HepG2 (cell line): Measurements from ENCODE around the gene RNPS1. TPM values are rescaled to one million over a fixed set of nuclear protein-coding genes. Genes with fewer than 3 reads are reported as not detected.

Experiments
- ARID2 ChIP-seq: sonication (generic); formaldehyde crosslinking; IDR thresholded peaks from 2 replicates; pipeline ENCODE4 v1.8.1; 2022; ENCODE audit warnings: mild to moderate bottlenecking, missing genetic modification reagents, borderline replicate concordance
- BORCS8-MEF2B ChIP-seq: sonication (generic); formaldehyde crosslinking; IDR thresholded peaks from 2 replicates; pipeline ENCODE4 v1.8.0; 2022; ENCODE audit warnings: mild to moderate bottlenecking, missing genetic modification reagents
- CENPBD1 ChIP-seq: sonication (generic); formaldehyde crosslinking; IDR thresholded peaks from 2 replicates; pipeline ENCODE4 v1.8.0; 2022; ENCODE audit warnings: missing genetic modification reagents, low read depth, mild to moderate bottlenecking, borderline replicate concordance
- ELK4 ChIP-seq: sonication (generic); formaldehyde crosslinking; IDR thresholded peaks from 2 replicates; pipeline ENCODE4 v1.9.0; 2021; ENCODE audit warnings: missing genetic modification reagents, borderline replicate concordance
- NFE2 ChIP-seq: sonication (generic); formaldehyde crosslinking; IDR thresholded peaks from 2 replicates; pipeline ENCODE4 v1.4.0; 2020; ENCODE audit warnings: missing genetic modification reagents
- NFE2L2 ChIP-seq: fragments of 150-350 bp; IDR thresholded peaks from 2 replicates; pipeline ENCODE4 v1.6.1; 2014; ENCODE audit warnings: low read length
- PITX1 ChIP-seq: sonication (generic); formaldehyde crosslinking; IDR thresholded peaks from 2 replicates; pipeline ENCODE4 v1.5.1; 2020; ENCODE audit warnings: mild to moderate bottlenecking, missing genetic modification reagents
- SAFB2 ChIP-seq: sonication (generic); formaldehyde crosslinking; IDR thresholded peaks from 2 replicates; pipeline ENCODE4 v1.5.1; 2020; ENCODE audit warnings: missing genetic modification reagents, low read depth, mild to moderate bottlenecking, borderline replicate concordance
- STAT6 ChIP-seq: sonication (generic); formaldehyde crosslinking; IDR thresholded peaks from 2 replicates; pipeline ENCODE4 v1.4.0; 2020; ENCODE audit warnings: missing genetic modification reagents, mild to moderate bottlenecking, borderline replicate concordance
- ZBTB34 ChIP-seq: sonication (generic); formaldehyde crosslinking; IDR thresholded peaks from 2 replicates; pipeline ENCODE4 v1.8.0; 2022; ENCODE audit warnings: mild to moderate bottlenecking, missing genetic modification reagents
- ZNF235 ChIP-seq: sonication (generic); formaldehyde crosslinking; IDR thresholded peaks from 2 replicates; pipeline ENCODE4 v1.8.1; 2023; ENCODE audit warnings: mild to moderate bottlenecking, missing genetic modification reagents, borderline replicate concordance
- ZNF263 ChIP-seq: sonication (generic); formaldehyde crosslinking; IDR thresholded peaks from 2 replicates; pipeline ENCODE4 v1.4.0; 2020; ENCODE audit warnings: missing genetic modification reagents
- ZNF292 ChIP-seq: sonication (generic); formaldehyde crosslinking; IDR thresholded peaks from 2 replicates; pipeline ENCODE4 v1.8.1; 2022; ENCODE audit warnings: mild to moderate bottlenecking, low read depth, missing genetic modification reagents, borderline replicate concordance
- ZNF543 ChIP-seq: sonication (generic); formaldehyde crosslinking; IDR thresholded peaks from 2 replicates; pipeline ENCODE4 v1.4.0; 2020; ENCODE audit warnings: mild to moderate bottlenecking, missing genetic modification reagents
- ZNF629 ChIP-seq: sonication (generic); formaldehyde crosslinking; conservative IDR thresholded peaks from 2 replicates; pipeline ENCODE4 v1.5.0; 2020; ENCODE audit warnings: missing genetic modification reagents
- ZNF639 ChIP-seq: conservative IDR thresholded peaks from 2 replicates; pipeline ENCODE4 v1.6.1; 2018; ENCODE audit warnings: missing genetic modification reagents
- ZNF784 ChIP-seq: sonication (generic); formaldehyde crosslinking; IDR thresholded peaks from 2 replicates; pipeline ENCODE4 v1.5.1; 2020; ENCODE audit warnings: missing genetic modification reagents, mild to moderate bottlenecking, borderline replicate concordance
- ZSCAN20 ChIP-seq: sonication (generic); formaldehyde crosslinking; IDR thresholded peaks from 2 replicates; pipeline ENCODE4 v1.4.0; 2020; ENCODE audit warnings: missing genetic modification reagents, mild to moderate bottlenecking, borderline replicate concordance
- ZSCAN29 ChIP-seq: sonication (generic); formaldehyde crosslinking; conservative IDR thresholded peaks from 2 replicates; pipeline ENCODE4 v1.4.0; 2020; ENCODE audit warnings: mild to moderate bottlenecking, missing genetic modification reagents
- polyA plus RNA-seq, 8 experiments: library from polyadenylated mRNA; depleted of rRNA in 3 of 8; stranded (reverse) in 7 of 8; unstranded in 1 of 8; fragments of >200 nt; fragmentation: Illumina TruSeq in 4 of 8; extraction: Trizol in 4 of 8; gene quantifications; 2 replicates each; pipeline versions ENCODE4 v1.2.1 to v1.2.3, GENCODE V29; 2011 to 2016; ENCODE audit warnings: low read depth in 4 of 8, missing spikeins in 1 of 8, mixed read lengths in 1 of 8; ENCODE audit not compliant: insufficient read depth in 1 of 8
- total RNA-seq, 5 experiments: library from RNA; depleted of rRNA; stranded (reverse); fragments of >200 nt; fragmentation: Illumina TruSeq; extraction: Trizol; gene quantifications; 2 replicates each; pipeline ENCODE4 v1.2.3, GENCODE V29; 2016; ENCODE audit warnings: low read depth in 1 of 5

Gene RNPS1
- total and polyA plus RNA-seq, 2 of the 13 experiments (the other 11 are each of a cell fraction or from before 2014, with no cell fraction given) = 126 to 133 TPM

- TF ChIP-seq ZNF235 (CRISPR knock-in tag) (no peak; the same call in 1 of the 2 replicates), ZNF639 (CRISPR knock-in tag) (peak; percentile 96), CENPBD1 (no peak; the same call in 1 of the 2 replicates), ZNF543 (peak; percentile 54; the same call in 1 of the 2 replicates), ZNF629 (CRISPR knock-in tag) (no peak), ZBTB34 (CRISPR knock-in tag) (peak; percentile 63), NFE2L2 (no peak), PITX1 (CRISPR knock-in tag) (peak; percentile 90), ZSCAN20 (no peak; the same call in 1 of the 2 replicates), ZSCAN29 (CRISPR knock-in tag) (peak; percentile 63; the same call in 1 of the 2 replicates), ARID2 (CRISPR knock-in tag) (no peak), ZNF784 (CRISPR knock-in tag) (peak; percentile 87), ZNF292 (CRISPR knock-in tag) (peak; percentile 53; the same call in 1 of the 2 replicates), NFE2 (CRISPR knock-in tag) (no peak), ZNF263 (CRISPR knock-in tag) (0 out of 2 replicates have a peak, but pooled peaks have one; percentile 16), BORCS8-MEF2B (peak; percentile 55; the same call in 1 of the 2 replicates), SAFB2 (no peak), ELK4 (CRISPR knock-in tag) (no peak), STAT6 (CRISPR knock-in tag) (no peak)
These were observed 44.5 kb downstream of the RNPS1 start, which contains the start of gene E4F1 (continued) for GRCh38 chr16:2223221-2223941.
